DLD1 (cell line): ENCODE data around the gene LAIR1.
"Not testable (repeated sequence)": the region's sequence is repeated elsewhere in the genome, so short reads cannot be mapped to it uniquely, and the experiment has no call there.

Experiments used
- in situ Hi-C: cut with HindIII; loops from 2 replicates; pipeline ENCODE4 v1.10.0; 2017; ENCODE audit warnings: low sequenced_read_pairs

Gene LAIR1

DNA sequence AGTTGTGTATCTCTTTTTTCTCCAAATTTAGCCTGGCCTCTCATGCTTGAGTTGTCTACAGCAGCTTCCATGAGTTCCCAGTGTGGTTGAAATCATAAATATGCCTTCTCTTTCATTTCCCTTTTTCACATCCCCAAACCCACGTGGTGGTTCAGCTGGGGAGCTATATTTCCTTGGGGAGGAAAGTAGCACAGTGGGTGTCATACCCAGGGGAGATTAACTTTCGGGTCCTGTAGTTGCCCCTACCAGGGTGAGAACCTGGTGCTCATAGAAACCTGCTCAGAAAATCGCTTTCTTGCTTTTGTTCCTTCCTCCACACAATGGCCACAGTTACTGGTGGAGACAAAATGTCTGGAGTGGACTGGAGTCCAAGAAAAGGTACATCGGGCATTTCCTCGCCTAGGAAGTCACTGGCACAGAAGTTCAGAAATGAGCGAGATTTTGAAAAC, 18.8 kb downstream of the LAIR1 start:
- in situ Hi-C loops = no loop called here

DNA sequence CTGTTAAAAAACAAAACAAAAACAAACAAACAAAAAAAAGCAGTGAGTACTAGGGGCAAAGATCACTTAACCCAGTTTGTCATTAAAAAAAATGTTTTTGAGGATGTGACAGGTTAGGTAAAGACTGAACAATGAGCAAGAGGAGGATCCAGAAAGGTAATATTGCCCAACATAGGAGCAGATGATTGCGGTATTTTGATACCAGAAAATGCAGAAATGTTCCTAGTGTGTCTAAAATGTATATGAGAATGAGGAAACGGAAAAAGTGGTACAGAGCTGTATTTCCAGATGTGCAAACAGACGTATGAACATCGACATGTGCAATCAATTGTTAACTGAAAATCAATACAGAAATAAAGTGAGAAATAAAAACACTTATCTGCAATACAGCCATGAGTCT, 20.9 kb downstream of the LAIR1 start:
- in situ Hi-C loops = no loop called here

DNA sequence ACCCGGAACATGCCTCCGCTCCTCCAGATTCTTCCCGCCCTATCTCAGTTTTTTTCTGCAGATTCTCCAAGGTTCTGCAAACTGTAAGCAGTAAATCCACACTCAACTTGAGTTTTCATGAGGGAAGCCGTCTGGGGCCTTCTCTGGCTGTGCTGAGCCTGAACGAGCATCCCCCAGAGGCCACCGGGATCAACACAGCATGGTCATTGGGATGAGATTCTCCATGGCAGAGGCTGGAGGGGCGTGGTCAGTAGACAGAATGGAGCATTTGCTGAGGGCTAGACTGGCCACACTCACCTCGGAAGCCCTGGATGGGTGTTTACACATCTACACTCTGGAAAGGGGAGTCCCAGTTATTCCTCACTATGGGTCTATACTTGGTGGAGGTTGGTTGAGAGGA, 23.4 kb downstream of the LAIR1 start:
- in situ Hi-C loops = no loop called here

DNA sequence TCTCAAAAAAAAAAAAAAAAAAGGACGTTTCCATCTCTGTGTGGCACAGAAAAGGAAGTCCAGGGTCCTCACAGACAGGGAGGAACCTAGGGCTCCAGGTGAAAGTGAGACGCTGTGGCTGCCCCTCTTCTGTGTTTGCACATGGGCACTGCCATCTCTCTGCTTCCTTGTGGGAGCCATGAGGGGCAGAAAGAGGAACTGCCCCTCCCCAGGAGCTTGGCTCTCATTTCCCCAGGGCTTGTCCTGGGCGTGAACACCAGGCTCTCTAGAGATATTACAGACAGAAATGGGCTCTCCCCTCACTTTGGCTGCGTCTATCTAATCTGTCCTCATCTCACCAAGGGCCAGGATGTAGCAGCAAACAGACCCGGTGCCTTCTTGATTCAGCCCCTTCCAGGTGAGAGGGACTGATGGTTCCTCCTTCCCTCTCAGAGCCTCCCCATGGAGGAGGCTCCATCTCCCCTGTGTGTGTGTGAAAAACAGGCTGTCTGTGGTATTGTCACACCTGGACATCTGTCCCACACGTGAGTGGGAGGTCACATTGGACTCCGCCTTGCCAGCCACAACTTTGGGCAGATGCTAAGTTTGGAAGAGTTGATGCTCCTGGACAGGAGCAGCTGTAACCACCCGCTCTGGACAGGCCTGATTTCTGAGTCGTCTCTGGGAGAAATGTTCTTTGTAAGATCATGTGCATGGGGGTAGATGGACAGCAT, 24.9 kb downstream of the LAIR1 start:
- in situ Hi-C loops = no loop called here

DNA sequence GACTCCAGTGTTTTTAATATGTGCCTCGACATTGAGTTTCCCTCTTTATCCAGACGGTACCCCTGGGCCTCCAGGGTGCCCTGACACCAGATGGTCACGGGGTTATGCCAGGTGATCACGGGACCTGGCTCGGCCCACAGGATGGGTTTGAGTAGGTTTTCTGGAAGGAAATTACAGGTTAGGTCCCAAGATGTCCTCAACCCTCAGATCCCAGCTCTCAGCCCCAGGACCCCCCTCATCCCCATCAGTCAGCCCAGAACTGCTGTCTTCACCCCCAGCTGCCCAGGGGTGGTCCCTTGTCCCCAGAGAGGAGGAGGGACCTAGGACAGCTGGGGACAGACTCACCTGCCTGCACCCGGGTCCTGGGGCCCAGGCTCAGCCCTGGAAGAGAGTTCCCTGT, 26.2 kb downstream of the LAIR1 start:
- in situ Hi-C loops = no loop called here

DNA sequence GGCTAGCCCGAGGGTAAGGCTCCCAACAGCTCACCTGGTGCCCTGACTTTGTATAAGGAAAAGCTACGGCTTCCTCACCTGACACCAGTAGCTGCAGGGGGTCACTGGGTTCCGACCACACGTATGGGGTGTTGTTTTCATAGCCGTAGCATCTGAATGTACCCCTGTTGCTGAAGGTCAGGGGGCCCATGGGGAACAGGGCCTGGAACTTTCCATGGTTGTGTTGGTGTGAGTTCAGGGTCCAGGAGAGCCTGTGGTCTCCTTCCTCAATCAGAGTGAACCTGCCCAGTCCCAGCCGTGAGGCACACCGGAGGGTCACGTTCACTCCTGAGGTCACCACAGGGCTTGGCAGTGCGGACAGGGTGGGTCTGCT, 26.9 kb downstream of the LAIR1 start:
- in situ Hi-C loops = no loop called here

DNA sequence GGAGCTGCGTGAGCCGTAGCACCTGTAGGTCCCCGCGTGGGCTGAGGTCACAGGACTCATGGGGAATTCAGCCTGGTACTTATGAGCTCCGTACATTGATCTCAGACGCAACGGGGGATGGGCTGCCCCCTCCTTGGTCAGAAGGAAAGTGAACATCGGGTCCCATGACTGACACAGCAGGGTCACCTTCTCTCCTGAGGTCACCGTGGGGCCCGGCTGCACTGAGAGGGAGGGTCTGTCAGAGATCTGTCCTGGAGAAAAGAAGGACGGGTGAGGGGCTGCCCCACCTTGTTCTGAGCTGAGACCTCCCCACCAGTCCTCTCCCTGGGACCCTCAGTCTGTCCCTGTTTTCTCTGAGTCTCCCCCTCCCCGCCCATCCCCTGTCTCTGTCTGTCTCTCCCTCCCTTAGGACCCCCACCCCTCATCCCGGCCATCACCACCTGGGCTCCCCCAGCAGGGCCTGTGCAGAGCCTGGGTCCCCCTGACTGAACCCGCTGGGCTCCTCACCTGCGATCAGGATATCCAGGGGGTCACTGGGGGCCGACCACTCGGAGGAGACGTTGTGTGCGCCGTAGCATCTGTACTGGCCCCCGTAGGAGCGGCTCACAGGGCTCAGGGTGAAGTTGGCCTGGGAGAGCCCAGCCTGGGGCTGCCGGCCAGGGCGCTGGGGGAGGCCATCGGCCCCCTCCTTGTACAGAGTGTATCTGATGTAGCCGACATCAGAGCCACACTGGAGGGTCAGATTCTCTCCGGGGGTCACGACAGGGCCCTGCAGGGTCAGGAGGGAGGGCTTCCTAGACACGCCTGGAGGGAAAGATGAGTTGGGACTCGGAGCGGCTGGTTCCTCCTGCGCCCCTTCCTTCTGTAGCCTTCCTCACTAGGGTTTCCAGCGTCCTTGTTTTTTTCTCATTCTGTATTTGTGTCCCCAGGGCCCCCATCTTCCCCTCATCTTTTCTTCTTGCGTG, 27.6 kb downstream of the LAIR1 start:
- in situ Hi-C loops = no loop called here

DNA sequence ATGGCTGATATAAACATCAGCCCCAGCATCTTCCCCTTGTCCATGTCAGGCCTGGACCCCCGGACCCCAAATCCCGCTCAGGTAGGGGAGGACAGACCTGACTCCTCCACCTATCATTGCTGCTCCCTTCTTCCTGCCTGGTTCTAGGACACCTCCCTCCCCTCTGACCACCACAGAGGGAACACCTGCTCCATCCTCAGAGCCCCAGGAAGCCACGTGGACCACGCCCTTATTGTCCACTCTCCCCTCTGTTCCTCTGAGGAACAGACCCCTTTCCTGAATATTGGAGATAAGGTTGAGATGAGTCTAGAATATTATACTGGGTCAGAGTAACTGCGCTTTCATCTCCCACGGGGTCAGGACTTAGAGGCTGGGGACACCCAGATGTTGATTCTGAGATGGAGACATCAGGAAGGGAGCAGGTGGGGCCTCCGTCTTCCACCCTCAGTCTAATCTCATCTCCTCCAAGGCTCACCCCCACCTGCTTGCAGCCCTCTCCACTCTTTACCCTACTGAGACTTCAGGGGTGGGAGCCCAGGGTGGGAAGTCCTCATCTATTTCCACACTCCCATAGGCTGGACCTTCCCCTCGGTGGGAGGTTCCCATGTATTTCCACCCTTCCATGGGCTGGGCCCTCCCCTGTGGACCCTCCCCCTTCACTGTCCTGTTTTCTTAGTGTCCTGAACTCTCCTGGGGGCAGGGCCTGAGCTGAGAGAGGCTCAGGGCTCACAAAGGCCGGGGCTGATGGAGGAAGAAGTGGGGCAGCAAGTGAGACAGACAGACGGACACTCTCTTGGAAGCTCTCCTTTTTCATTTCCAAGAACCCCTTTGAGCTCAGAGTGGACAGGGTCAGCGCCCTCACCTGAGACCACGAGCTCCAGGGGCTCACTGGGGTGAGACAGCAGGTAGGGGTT, 28.5 kb downstream of the LAIR1 start:
- in situ Hi-C loops = no loop called here

DNA sequence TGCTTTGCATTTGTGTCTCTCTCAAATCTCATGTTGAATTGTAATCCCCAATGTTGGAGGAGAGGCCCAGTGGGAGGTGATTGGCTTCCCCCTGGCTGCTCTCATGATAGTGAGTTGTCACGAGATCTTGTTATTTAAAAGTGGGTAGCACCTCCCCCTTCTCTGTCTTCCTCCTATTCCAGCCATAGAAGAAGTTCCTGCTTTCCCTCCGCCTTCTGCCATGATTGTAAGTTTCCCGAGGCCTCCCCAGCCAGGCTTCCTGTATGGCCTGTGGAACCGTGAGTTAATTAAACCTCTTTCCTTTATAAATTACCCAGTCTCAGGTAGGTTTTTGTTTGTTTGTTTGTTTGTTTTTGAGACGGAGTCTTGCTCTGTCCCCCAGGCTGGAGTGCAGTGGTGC, 29.6 kb downstream of the LAIR1 start:
- in situ Hi-C loops = no loop called here

DNA sequence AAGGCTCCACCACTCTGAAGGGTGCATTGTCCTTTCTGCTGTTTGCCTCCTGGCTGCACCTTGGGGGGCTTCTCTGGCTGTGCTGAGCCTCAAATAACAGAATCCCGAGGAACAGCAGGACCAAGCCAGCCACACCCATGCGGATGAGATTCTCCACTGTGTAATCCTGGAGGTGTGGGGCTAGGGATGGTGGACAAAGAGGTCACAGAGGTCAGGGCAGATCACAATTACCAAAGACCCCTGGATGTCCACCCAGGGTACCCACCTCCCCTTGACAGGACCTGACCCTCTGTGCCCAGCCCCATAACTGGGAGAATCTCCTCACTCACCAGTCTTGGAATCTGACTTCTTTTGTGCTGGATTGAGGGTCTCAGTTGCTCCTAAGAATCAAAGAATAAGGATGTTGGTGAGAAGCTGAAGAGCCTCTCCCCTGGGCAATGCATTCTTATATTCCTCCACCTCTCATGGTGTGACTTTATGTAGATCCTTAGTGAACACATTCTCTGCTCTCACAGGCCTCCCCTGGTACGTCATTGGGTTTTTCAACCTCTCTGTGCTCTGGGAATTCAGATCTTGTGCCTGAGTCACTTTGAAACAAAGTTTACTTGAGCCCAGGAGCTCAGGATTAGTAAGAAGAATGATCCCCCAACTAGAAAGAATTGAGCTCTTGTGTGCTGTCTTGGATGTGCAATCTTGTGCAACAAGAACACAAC, 31.0 kb downstream of the LAIR1 start:
- in situ Hi-C loops = no loop called here

DNA sequence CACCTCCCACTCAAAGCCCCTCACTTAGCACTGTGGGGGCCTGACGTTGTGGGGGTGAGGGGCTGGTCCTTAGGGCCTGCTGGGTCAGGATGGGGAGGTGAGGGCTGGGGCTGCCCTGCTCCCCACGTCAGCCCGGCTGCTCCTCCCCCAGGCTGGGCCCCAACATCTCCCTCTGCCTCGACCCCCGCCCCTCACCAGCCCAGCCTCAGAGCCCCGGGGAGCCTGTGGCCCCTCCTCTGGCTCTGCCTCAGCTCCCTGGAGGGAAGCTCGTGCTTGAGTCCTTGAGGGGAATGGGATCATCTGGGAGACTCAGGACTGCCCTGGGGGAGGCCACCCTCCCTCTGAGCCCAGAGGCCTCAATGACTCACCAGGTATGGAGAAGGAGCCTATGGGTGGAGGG, 32.6 kb downstream of the LAIR1 start:
- in situ Hi-C loops = no loop called here

DNA sequence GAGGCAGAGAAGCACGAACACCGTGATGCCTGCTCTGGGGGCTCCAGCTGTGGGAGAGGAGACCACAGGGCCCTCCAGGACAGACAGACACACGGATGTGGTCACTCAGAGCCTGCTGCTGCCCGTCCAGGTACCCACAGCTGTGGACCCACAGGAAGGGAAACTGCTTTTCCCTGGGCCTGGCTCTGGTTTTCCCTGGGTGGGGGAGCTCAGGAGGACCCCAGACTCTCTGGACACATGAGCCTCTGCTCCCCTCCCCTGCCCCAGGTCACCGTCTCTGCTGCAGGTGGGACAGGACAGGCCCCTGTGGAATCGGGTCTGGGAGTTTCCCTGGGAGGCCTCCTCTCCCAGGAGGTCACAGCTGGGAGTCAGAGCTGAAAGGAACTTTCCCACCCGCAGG, 33.1 kb downstream of the LAIR1 start:
- in situ Hi-C loops = no loop called here

DNA sequence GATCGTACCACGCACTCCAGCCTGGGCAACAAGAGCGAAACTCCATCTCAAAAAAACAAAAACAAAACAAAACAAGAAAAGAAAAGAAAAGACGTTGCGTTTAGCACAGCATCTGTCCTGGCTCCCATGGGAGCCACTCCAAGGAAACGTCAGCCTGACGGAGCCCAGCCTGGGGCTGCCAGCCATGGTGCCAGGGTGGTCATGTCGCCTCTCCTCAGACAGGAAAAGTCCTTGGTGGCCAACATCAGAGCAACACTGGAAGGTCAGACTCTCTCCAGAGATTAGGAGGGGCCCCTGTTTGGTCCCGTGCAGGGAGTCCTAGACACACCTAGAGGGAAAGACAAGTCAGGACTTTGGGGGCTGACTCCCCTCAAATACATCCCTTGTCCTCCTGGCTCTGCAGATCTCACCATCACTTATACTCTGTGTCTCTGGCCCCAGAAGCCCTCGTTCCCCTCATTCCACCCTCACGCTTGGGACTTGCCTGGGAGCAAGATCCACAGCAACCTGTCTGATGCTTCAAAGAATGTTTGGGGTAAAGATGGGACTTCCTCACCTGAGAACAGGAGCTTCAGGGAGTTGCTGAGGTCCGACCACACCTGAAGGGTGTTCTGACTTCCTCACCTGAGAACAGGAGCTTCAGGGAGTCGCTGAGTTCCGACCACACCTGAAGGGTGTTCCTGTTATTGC, 35.1 kb downstream of the LAIR1 start:
- in situ Hi-C loops = no loop called here

DNA sequence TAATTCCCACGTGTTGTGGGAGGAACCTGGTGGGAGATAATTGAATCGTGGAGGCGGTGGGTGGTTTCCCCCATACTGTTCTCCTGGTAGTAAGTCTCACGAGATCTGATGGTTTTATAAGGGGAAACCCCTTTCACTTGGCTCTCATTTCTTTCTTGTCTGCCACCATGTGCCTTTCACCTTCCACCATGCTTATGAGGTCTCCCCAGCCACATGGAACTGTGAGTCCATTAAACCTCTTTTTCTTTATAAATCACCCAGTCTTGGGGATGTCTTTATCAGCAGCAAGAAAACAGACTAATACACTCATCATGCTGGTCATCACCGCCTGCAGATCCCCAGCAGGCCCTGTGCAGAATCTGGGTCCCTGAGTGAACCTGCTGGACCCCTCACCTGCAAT, 36.0 kb downstream of the LAIR1 start:
- in situ Hi-C loops = not testable (repeated sequence)

DNA sequence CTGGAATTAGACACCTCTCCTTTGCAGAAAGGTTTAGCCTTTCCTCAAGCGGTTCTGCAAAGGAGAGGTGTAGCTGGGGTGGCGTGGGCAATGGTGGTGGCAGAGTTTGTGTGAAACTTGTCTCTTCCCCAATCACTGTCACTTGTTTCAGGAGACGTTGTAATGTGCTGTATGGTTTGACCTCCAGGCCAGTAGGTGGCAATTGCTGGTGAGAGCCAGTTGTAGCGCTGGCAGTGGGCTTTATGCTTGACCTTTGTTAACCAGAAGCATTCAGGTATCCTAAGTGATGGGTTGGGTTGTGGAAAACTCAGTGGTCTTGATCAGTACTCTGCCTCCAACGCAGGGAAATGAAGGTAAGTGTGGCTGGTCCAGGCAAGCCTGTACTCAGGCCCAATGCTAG, 39.1 kb downstream of the LAIR1 start:
- in situ Hi-C loops = no loop called here

DNA sequence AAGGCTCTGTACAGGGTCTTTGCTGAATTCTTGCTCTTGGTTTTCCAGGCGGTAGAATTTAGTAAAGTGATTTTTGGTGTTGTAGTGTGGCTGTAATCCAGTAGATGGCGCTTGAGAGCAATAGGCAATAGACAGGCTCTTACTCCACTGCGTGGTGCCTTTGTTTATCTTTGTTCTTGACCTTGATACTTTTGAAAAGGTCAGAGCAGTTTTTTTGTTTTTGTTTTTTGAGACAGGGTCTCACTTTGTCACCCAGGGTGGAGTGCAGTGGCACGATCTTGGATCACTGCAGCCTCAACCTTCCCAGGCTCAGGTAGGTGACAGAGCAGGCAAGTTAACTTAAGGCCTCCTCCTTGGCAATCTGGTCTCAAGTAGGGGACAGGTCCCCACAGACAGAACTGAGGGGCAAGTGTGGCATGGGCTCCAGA, 39.5 kb downstream of the LAIR1 start:
- in situ Hi-C loops = no loop called here

DNA sequence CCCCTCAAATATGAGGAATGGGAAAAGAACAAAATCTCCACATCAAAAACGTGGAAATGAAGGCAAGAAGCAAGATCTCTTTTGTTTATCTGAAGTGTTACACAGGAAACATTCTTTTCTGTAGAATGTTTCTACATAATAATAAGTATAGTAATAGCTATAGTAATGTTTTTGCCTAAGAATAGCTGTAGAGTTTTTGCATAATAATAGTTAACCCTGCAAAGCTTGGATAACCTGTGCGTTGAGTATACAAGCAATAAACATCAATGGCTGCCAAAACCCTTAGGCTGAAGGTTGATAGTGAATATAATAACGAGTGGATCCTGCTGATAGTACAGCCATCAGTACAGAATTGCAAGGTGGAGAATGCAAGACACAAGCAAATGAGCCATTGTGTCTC, 40.7 kb downstream of the LAIR1 start:
- in situ Hi-C loops = no loop called here

DNA sequence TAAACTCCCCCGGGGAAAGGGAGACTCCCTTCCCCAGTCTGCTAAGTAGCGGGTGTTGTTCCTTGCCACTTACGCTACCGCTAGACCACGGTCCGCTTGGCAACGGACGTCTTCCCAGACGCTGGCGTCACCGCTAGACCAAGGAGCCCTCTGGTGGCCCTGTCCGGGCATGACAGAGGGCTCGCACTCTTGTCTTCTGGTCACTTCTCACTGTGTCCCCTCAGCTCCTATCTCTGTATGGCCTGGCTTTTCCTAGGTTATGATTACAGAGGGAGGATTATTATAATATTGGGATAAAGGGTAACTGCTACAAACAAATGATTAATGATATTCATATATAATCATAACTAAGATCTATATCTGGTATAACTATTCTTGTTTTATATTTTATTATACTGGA, 41.8 kb downstream of the LAIR1 start:
- in situ Hi-C loops = not testable (repeated sequence)

DNA sequence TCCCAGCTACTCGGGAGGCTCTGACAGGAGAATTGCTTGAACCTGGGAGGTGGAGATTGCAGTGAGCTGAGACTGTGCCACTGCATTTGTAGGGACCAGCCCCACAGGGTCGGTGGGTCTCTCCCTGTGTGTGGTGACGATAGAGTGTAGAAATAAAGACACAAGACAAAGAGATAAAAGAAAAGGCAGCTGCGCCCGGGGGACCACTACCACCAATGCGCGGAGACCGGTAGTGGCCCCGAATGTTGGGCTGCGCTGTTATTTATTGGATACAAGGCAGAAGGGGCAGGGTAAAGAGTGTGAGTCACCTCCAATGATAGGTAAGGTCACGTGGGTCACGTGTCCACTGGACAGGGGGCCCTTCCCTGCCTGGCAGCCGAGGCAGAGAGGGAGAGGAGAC, 42.4 kb downstream of the LAIR1 start:
- in situ Hi-C loops = not testable (repeated sequence)
